ENCODE measurements around the gene TMEM89.

- TF ChIP-seq, protein P1, sequence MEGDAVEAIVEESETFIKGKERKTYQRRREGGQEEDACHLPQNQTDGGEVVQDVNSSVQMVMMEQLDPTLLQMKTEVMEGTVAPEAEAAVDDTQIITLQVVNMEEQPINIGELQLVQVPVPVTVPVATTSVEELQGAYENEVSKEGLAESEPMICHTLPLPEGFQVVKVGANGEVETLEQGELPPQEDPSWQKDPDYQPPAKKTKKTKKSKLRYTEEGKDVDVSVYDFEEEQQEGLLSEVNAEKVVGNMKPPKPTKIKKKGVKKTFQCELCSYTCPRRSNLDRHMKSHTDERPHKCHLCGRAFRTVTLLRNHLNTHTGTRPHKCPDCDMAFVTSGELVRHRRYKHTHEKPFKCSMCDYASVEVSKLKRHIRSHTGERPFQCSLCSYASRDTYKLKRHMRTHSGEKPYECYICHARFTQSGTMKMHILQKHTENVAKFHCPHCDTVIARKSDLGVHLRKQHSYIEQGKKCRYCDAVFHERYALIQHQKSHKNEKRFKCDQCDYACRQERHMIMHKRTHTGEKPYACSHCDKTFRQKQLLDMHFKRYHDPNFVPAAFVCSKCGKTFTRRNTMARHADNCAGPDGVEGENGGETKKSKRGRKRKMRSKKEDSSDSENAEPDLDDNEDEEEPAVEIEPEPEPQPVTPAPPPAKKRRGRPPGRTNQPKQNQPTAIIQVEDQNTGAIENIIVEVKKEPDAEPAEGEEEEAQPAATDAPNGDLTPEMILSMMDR (IDR thresholded peaks at IDR 0.05), result no peak
- TF ChIP-seq POLR2A (IDR thresholded peaks at IDR 0.05), result no peak
- TF ChIP-seq POLR2AphosphoS5 (IDR thresholded peaks at IDR 0.05), result no peak
Observed at GRCh38 chr3:48585411-48585810, 36.2 kb downstream of the TMEM89 start.
